HG03571 (cell line): ENCODE data around the gene ZNG1B.
A peak's percentile ranks its signal among the peaks of the same experiment; 100 is the strongest.
"Not testable (repeated sequence)": the region's sequence is repeated elsewhere in the genome, so short reads cannot be mapped to it uniquely, and the experiment has no call there.

Experiments
- ATAC-seq: cut with Tn5 transposase; IDR thresholded peaks from one replicate; pipeline ENCODE4 v1.9.1; 2021; ENCODE audit not compliant: unreplicated experiment

Gene ZNG1B

DNA sequence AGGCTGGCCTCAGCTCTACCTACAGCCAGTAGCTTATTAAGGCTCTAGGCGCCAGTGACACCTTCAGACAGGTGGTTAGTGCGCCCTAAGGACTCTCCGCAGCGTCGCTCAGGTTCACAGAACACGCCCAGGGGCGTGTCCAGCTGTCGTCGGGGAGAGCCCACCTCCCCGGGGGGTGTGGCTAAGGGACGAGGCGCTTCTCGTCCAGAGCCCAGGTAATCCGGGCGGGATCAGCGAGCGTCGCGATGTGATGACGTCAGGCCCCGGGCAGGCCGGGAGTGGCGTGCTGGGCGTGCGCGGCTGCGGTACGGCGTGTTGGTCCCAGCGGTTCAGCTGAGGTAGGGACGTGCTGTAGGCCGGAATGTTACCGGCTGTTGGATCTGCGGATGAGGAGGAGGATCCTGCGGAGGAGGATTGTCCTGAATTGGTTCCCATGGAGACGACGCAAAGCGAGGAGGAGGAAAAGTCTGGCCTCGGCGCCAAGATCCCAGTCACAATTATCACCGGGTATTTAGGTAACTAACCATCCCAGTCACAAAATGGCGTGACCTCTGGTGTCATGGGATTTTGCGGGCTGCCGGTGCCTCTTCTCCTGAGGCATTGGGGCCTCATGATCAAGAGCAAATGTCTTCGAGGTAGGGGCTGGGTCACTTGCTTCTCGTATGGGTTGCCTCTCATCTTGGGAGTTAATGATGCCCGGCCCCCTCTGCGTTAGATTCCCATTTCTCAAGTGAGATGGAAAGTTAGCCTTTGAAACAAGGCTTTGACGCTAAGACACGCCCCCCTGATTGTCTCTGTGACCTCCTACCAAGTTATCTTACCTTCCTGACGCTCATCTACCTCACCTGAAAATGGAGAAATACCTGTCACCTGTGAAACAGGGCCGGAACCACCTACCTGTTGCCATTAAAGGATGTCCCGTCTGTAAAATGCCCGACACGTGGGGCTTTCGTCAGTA is at the start of gene ZNG1B:
Gene ZNG1B (plus strand): TSS at position 184 of the 958 bp plus-strand sequence. CDS start 178 bp downstream, at position 362.
- not testable (repeated sequence) for ATAC-seq

DNA sequence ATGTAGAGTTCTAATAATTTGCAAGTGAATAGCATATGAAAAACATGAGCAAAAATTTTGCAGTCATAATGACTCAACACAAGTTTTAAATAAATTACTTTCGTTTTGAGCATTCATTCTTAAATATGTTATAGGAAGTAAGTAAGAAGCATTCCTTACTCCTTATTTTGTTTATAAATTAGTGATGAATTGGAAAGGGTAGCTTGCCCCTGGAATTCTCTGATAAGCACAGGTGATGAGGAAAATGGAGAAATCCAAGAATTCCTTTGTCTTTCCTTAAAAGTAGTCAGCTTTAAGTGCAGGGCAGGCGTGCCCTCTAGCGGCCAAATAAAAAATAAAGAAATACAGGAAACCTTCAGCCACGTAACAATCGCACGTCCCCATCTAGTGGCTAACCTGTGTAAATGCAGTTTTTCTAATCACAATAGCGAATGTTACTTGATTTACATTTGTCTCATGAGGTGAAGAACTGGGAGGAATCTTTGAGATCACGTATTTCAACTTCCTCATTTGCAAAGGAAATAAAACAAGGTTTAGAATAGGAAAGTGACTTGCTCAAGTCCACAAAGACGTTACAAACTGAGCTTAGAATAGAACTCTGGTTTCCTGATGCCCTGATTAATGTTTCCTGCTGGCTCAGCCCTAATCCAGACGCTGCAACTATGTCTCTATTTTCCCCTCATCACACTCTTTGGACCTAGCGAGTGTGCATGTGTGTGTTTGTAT is 47.2 kb upstream of the ZNG1B start:
- peak; percentile 82 for ATAC-seq

GRCh38 chr2:113391073-113391472 is 46.4 kb upstream of the ZNG1B start:
- ATAC-seq: no peak

DNA sequence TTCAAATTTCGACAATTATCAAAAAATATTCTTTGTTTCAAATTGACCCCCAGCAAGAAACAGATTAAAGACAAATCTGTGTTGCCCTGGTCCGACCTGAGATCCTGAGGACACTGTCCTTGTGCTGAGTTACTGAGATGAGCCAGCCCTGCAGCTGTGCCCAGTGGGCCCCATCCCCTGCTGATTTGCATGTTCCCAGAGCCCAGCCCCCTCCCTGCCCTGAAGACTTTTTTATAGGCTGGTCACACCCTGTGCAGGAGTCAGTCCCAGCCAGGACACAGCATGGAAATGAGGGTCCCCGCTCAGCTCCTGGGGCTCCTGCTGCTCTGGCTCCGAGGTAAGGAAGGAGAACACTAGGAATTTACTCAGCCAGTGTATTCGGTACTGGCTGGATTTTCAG is 31.4 kb upstream of the ZNG1B start:
- no peak for ATAC-seq

DNA sequence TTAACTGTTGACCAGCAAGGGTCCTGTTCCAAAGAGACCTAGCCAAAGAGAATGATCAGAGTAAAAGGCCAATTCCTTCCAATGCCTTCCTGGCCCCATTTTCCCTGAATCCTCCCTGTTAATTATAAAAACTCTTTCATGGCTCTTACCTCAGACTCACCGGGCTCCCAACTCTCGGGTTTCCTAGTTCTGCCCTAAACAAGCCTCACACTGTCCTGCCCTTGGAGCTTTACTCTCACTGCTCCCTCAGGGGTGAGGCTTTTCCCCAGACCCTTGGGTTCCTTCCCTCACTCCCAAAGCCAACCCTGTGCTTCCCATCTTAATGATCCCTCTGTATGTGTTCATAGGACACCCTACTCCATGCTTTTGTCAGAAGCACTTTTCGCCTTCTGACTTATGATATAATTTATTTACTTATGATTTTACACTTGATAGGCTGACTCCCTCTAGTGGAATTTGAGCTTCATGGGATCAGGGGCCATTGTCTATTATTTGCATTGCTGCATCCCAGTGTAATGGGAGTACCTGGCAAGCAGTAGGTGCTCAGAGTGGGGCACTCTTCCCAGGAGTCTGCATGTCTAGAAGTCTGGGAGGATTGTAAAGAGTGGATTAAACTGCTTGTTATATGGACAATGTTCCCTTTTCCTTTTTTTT is 29.9 kb upstream of the ZNG1B start:
- ATAC-seq: no peak

- ATAC-seq: not testable (repeated sequence)
These were observed 25.7 kb upstream of the ZNG1B start for GRCh38 chr2:113411725-113412352.

- not testable (repeated sequence) for ATAC-seq
These were observed 24.7 kb upstream of the ZNG1B start for GRCh38 chr2:113412774-113413173.

- ATAC-seq: not testable (repeated sequence)
These were observed 5.7 kb upstream of the ZNG1B start for GRCh38 chr2:113431773-113432172.

- ATAC-seq: not testable (repeated sequence)
These were observed 4.0 kb upstream of the ZNG1B start for GRCh38 chr2:113433468-113433867.

GRCh38 chr2:113465770-113466169 is 28.3 kb downstream of the ZNG1B start:
- not testable (repeated sequence) for ATAC-seq

GRCh38 chr2:113476688-113477368 is 39.3 kb downstream of the ZNG1B start:
- ATAC-seq: not testable (repeated sequence)

GRCh38 chr2:113496527-113496926 is 59.0 kb downstream of the ZNG1B start:
- not testable (repeated sequence) for ATAC-seq

DNA sequence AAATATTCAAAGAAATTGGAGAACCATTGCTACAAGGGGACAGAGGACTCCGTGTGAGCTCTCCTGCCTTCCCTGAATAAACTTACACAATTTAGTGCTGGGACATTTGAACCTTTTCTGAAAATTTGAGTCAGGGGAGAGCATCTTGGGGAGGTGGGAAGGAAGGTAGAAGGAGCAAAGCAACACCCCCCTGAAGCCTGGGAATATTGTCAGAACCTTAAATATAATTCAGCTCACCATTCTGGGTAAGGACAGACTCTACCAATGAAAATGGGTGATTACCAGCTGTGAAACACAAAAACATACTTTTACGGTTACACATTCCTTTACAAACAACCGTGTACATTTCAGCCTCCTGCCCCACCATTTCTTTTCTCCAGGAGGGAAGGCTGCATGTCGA is 60.9 kb downstream of the ZNG1B start, which contains the start of gene FOXD4L1:
Gene FOXD4L1 (plus strand): TSS at position 301 of the 400 bp plus-strand sequence. CDS start 592 bp downstream, outside the sequence.
- ATAC-seq: not testable (repeated sequence)

GRCh38 chr2:113499019-113499885 is 61.8 kb downstream of the ZNG1B start:
- not testable (repeated sequence) for ATAC-seq

GRCh38 chr2:113499886-113500722 is 62.6 kb downstream of the ZNG1B start:
- ATAC-seq: not testable (repeated sequence)

GRCh38 chr2:113500723-113501038 is 63.2 kb downstream of the ZNG1B start:
- ATAC-seq: not testable (repeated sequence)

DNA sequence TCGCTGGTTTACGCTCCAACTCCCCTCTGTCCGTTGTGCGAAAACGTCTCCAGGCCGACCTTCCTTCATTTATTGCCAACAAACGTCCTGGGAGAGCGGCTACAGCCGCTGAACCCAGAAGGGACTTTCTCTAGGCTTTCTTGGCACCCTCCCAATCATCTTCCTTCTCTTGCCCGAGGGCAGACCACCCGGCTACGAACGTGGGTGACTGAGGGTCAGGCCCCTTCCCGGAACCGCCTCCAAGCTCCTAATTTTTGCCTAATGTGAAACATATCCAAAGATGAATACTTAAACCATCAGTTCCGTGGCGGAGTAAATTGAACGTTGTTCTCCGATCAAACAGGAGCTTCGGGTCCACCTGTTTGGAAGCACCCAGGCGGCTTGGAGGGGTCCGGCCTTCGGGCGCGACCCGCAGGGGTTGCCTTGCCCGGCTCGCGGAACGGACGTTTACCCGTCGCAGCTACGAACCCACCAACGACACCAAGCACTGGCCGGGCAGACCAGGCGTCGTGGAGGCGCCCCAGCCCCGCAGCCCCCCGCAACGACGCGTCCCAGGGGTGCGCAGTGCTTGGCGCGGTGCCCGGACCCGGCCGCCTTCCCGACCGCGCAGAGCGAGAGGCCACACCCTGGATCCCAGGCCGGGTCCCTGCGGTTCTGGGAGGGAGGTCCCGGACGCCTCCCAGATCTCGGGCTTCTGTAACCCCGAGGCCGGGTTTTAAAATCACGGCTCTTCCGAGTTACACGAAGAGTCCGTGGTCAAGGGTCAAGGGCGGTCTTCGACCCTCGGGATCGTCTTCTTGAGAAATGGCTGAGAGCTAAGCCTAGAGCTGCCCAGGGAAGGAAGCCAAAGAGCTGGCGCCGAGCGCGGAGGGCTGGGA is 65.0 kb downstream of the ZNG1B start:
- ATAC-seq: not testable (repeated sequence)
